Activated T-cell treated with anti-CD3 and anti-CD28 coated beads for 48 hours (primary cell): ENCODE results near the gene FEZF1.

ENCODE experiments used
- DNase-seq: peaks from one replicate; pipeline ENCODE4 v3.0.0-alpha.2; 2020; ENCODE audit warnings: low read depth

Gene FEZF1

GRCh38 chr7:122268101-122268500 is 36.4 kb downstream of the FEZF1 start:
- DNase-seq, result no peak

- DNase-seq, result no peak
Measured at GRCh38 chr7:122262246-122262645, 42.3 kb downstream of the FEZF1 start.

- no peak for DNase-seq
Measured at GRCh38 chr7:122261442-122261841, 43.1 kb downstream of the FEZF1 start.

GRCh38 chr7:122261016-122261415 is 43.5 kb downstream of the FEZF1 start:
- DNase-seq, result no peak

GRCh38 chr7:122260336-122260735 is 44.2 kb downstream of the FEZF1 start:
- no peak for DNase-seq

- DNase-seq, result no peak
Measured at GRCh38 chr7:122258971-122259370, 45.6 kb downstream of the FEZF1 start.

GRCh38 chr7:122257056-122257455 is 47.5 kb downstream of the FEZF1 start:
- no peak for DNase-seq

- no peak for DNase-seq
Measured at GRCh38 chr7:122256046-122256445, 48.5 kb downstream of the FEZF1 start.

- no peak for DNase-seq
Measured at GRCh38 chr7:122255454-122255853, 49.1 kb downstream of the FEZF1 start.
